SJSA1 (cell line): ENCODE measurements around the gene C21orf91. TPM values are rescaled to one million over a fixed set of nuclear protein-coding genes. Genes with fewer than 3 reads are reported as not detected.
A peak's percentile ranks its signal among the peaks of the same experiment; 100 is the strongest.

Source experiments
- DNase-seq, 2 experiments: peaks; one replicate each; pipeline ENCODE4 v3.0.0-alpha.2; 2015 to 2020; ENCODE audit warnings: low spot score in 2 of 2, low read depth in 1 of 2
- H3K27ac ChIP-seq: fragments of 250-450 bp; sonication (Bioruptor Pico); 2 replicates; pipeline ENCODE4 v1.5.1; 2020; ENCODE audit warnings: mild to moderate bottlenecking, moderate library complexity
- H3K27me3 ChIP-seq: fragments of 250-450 bp; sonication (Bioruptor Pico); replicated peaks from 2 replicates; pipeline ENCODE4 v1.5.1; 2020; ENCODE audit warnings: mild to moderate bottlenecking, moderate library complexity
- H3K36me3 ChIP-seq: fragments of 250-450 bp; sonication (Bioruptor Pico); 2 replicates; pipeline ENCODE4 v1.5.1; 2020; ENCODE audit warnings: mild to moderate bottlenecking
- H3K4me1 ChIP-seq: fragments of 250-450 bp; sonication (Bioruptor Pico); replicated peaks from 2 replicates; pipeline ENCODE4 v1.6.1; 2021; ENCODE audit warnings: mild to moderate bottlenecking
- H3K4me3 ChIP-seq: fragments of 250-450 bp; sonication (Bioruptor Pico); 2 replicates; pipeline ENCODE4 v1.5.1; 2020; ENCODE audit warnings: mild to moderate bottlenecking
- H3K9me3 ChIP-seq: fragments of 250-450 bp; sonication (Bioruptor Pico); replicated peaks from 2 replicates; pipeline ENCODE4 v1.5.1; 2020; ENCODE audit warnings: mild to moderate bottlenecking
- total RNA-seq: library from RNA; depleted of rRNA; stranded (reverse); fragments of >200 nt; shearing (Covaris generic); gene quantifications from 2 replicates; pipeline ENCODE4 v1.2.3, GENCODE V29; 2014

The C21orf91 gene
- total RNA-seq, 1 experiment from 2014 or later: 14.0 TPM

GRCh38 chr21:17819877-17820229 lies 697 bp upstream of the C21orf91 start:
- Histone ChIP-seq H3K4me1 (peaks cover 8% of the 10 kb centered on the region), H3K27me3 (no peaks in the 10 kb centered on the region)

GRCh38 chr21:17818186-17819113 lies 706 bp downstream of the C21orf91 start:
- H3K27me3 ChIP-seq: no peaks in the 10 kb centered on the region
- peak; percentile 4 to 44 for DNase-seq
- H3K36me3 ChIP-seq: peaks cover 23% of the 10 kb centered on the region
- peak overlapping the region; percentile 96 for H3K27ac ChIP-seq
- H3K9me3 ChIP-seq: no peaks in the 10 kb centered on the region
- H3K4me3 ChIP-seq: peak overlapping the region; percentile 92
- peaks cover 8% of the 10 kb centered on the region for H3K4me1 ChIP-seq

More at GRCh38 chr21:17819877-17820229, 697 bp upstream of the C21orf91 start:
- Histone ChIP-seq H3K4me3 (peak overlapping the region; percentile 92), H3K36me3 (peaks cover 13% of the 10 kb centered on the region), H3K27ac (peak overlapping the region; percentile 96), H3K9me3 (no peaks in the 10 kb centered on the region)
- peak in 1 of 2 experiments; percentile 47 for DNase-seq

- Histone ChIP-seq H3K27ac (no peak overlapping the region), H3K4me3 (no peak overlapping the region), H3K27me3 (no peaks in the 10 kb centered on the region), H3K36me3 (peaks cover 58% of the 10 kb centered on the region), H3K4me1 (0 out of 2 replicates have a peak, but pooled peaks cover 2% of the 10 kb centered on the region), H3K9me3 (peaks cover 6% of the 10 kb centered on the region)
- no peak for DNase-seq
These were observed 5.8 kb downstream of the C21orf91 start for GRCh38 chr21:17813353-17813752.

- Histone ChIP-seq H3K27me3 (no peaks in the 10 kb centered on the region), H3K4me3 (no peak overlapping the region), H3K9me3 (peaks cover 12% of the 10 kb centered on the region), H3K36me3 (peaks cover 45% of the 10 kb centered on the region), H3K27ac (no peak overlapping the region), H3K4me1 (no peaks in the 10 kb centered on the region)
- no peak for DNase-seq
These were observed 13.2 kb downstream of the C21orf91 start for GRCh38 chr21:17805966-17806365.

- Histone ChIP-seq H3K27ac (no peak overlapping the region), H3K27me3 (no peaks in the 10 kb centered on the region), H3K36me3 (peaks cover 23% of the 10 kb centered on the region), H3K4me3 (no peak overlapping the region), H3K4me1 (no peaks in the 10 kb centered on the region), H3K9me3 (peaks cover 8% of the 10 kb centered on the region)
- DNase-seq: no peak
These were observed 15.6 kb downstream of the C21orf91 start for GRCh38 chr21:17803536-17803935.

- peaks cover 13% of the 10 kb centered on the region for H3K36me3 ChIP-seq
- no peak overlapping the region for H3K4me3 ChIP-seq
- no peaks in the 10 kb centered on the region for H3K27me3 ChIP-seq
- DNase-seq: no peak
- H3K4me1 ChIP-seq: no peaks in the 10 kb centered on the region
- H3K27ac ChIP-seq: no peak overlapping the region
- H3K9me3 ChIP-seq: no peaks in the 10 kb centered on the region
These were observed 16.6 kb downstream of the C21orf91 start for GRCh38 chr21:17802572-17802971.

- no peak overlapping the region for H3K4me3 ChIP-seq
- DNase-seq: no peak
- H3K27ac ChIP-seq: no peak overlapping the region
- peaks cover 15% of the 10 kb centered on the region for H3K36me3 ChIP-seq
- H3K4me1 ChIP-seq: no peaks in the 10 kb centered on the region
- no peaks in the 10 kb centered on the region for H3K27me3 ChIP-seq
- H3K9me3 ChIP-seq: no peaks in the 10 kb centered on the region
These were observed 19.6 kb downstream of the C21orf91 start for GRCh38 chr21:17799414-17800164.

GRCh38 chr21:17798796-17799195 lies 20.4 kb downstream of the C21orf91 start:
- Histone ChIP-seq H3K27me3 (no peaks in the 10 kb centered on the region), H3K27ac (no peak overlapping the region), H3K9me3 (no peaks in the 10 kb centered on the region), H3K4me1 (no peaks in the 10 kb centered on the region), H3K36me3 (peaks cover 23% of the 10 kb centered on the region), H3K4me3 (no peak overlapping the region)
- no peak for DNase-seq

GRCh38 chr21:17797967-17798366 lies 21.2 kb downstream of the C21orf91 start:
- no peaks in the 10 kb centered on the region for H3K9me3 ChIP-seq
- no peak overlapping the region for H3K4me3 ChIP-seq
- no peak overlapping the region for H3K27ac ChIP-seq
- no peaks in the 10 kb centered on the region for H3K4me1 ChIP-seq
- H3K36me3 ChIP-seq: peaks cover 25% of the 10 kb centered on the region
- DNase-seq: no peak
- H3K27me3 ChIP-seq: no peaks in the 10 kb centered on the region

- DNase-seq: no peak
- H3K4me1 ChIP-seq: no peaks in the 10 kb centered on the region
- H3K27ac ChIP-seq: no peak overlapping the region
- H3K36me3 ChIP-seq: peaks cover 23% of the 10 kb centered on the region
- H3K4me3 ChIP-seq: no peak overlapping the region
- no peaks in the 10 kb centered on the region for H3K27me3 ChIP-seq
- H3K9me3 ChIP-seq: no peaks in the 10 kb centered on the region
These were observed 22.7 kb downstream of the C21orf91 start for GRCh38 chr21:17796503-17796902.

GRCh38 chr21:17796037-17796403 lies 23.1 kb downstream of the C21orf91 start:
- no peak overlapping the region for H3K27ac ChIP-seq
- H3K4me3 ChIP-seq: no peak overlapping the region
- no peak for DNase-seq
- H3K27me3 ChIP-seq: no peaks in the 10 kb centered on the region
- H3K4me1 ChIP-seq: no peaks in the 10 kb centered on the region
- peaks cover 23% of the 10 kb centered on the region for H3K36me3 ChIP-seq
- no peaks in the 10 kb centered on the region for H3K9me3 ChIP-seq

- no peak overlapping the region for H3K27ac ChIP-seq
- H3K27me3 ChIP-seq: no peaks in the 10 kb centered on the region
- H3K4me1 ChIP-seq: no peaks in the 10 kb centered on the region
- DNase-seq: no peak
- peaks cover 23% of the 10 kb centered on the region for H3K36me3 ChIP-seq
- H3K4me3 ChIP-seq: no peak overlapping the region
- H3K9me3 ChIP-seq: no peaks in the 10 kb centered on the region
These were observed 23.8 kb downstream of the C21orf91 start for GRCh38 chr21:17795146-17796036.

- Histone ChIP-seq H3K36me3 (peaks cover 23% of the 10 kb centered on the region), H3K9me3 (no peaks in the 10 kb centered on the region), H3K27ac (no peak overlapping the region), H3K4me3 (no peak overlapping the region), H3K27me3 (no peaks in the 10 kb centered on the region), H3K4me1 (no peaks in the 10 kb centered on the region)
- no peak for DNase-seq
These were observed 24.5 kb downstream of the C21orf91 start for GRCh38 chr21:17794518-17795145.
